Vagina (tissue), 2 donors: ENCODE data around the gene NFKBIA.

Source experiments
- CTCF ChIP-seq, 3 experiments: fragments of 450-650 bp in 2 of 3; fragments of 200-600 bp in 1 of 3; sonication (generic) in 1 of 3; IDR thresholded peaks; one replicate each; pipeline ENCODE4 v1.5.1; 2017 to 2019; ENCODE audit warnings: antibody characterized with exemption in 3 of 3, mild to moderate bottlenecking in 2 of 3, moderate library complexity in 2 of 3
- POLR2A ChIP-seq, 2 donors: fragments of 450-650 bp; IDR thresholded peaks; one replicate each; pipeline ENCODE4 v1.6.1; 2017; ENCODE audit warnings: antibody characterized with exemption in 2 of 2, mild to moderate bottlenecking in 2 of 2, moderate library complexity in 2 of 2

GRCh38 chr14:35374263-35374712 lies 30.3 kb downstream of the NFKBIA start:
- TF ChIP-seq CTCF (IDR thresholded peaks at IDR 0.05) (no peak), POLR2A (IDR thresholded peaks at IDR 0.05) (no peak)
